ENCODE measurements around the gene RETREG1.

Gene RETREG1

DNA sequence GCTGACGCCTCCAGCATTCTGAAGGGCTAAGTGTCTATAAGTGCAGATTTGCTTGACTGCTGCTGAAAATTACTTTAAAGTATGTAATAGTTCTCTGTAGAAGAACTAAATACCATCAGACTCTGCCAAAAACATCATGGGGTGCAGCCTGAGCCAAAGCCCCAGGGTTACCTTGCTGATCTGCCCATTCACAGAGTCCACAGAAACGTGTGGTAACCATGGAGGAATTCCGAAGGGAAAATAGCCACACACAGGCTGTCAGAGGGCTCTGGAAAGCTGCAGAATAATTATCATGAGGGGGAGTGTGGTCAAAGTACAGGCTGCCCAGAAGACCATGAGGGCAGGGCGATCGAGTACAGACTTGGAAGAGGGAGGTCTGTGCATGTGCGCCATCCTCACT, 36.4 kb downstream of the RETREG1 start:
- DNase-seq (ENCODE audit: low spot score) = no peak

- no peak for DNase-seq (ENCODE audit: low spot score)
Measured at GRCh38 chr5:16579142-16579847, 37.5 kb downstream of the RETREG1 start.

DNA sequence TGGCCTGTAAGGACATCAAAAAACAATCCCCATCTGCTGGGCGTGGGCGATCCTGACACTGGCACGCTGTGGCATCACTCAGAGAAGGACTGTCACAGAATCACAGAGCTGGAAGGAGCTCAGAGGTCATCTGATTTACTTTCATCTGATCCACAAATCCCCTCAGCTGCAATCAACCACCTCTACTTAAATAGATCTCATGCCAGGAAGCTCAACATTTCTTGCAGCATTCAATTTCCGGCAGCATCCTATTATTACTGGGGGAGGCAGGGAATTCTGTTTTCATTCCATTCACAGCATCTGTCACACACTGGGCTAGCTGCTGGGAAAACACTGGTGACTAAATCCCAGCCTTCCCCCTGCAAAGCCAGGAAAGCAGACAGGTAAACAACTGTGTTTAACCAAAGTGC, 38.3 kb downstream of the RETREG1 start:
- DNase-seq (ENCODE audit: low spot score) = no peak

GRCh38 chr5:16577677-16578076, 39.1 kb downstream of the RETREG1 start:
- DNase-seq (ENCODE audit: low spot score) = no peak

GRCh38 chr5:16574789-16575721, 41.7 kb downstream of the RETREG1 start:
- DNase-seq (ENCODE audit: low spot score) = no peak

- DNase-seq (ENCODE audit: low spot score) = no peak
Measured at GRCh38 chr5:16573401-16573800, 43.4 kb downstream of the RETREG1 start.

GRCh38 chr5:16572289-16573015, 44.3 kb downstream of the RETREG1 start:
- DNase-seq (ENCODE audit: low spot score) = no peak

- no peak for DNase-seq (ENCODE audit: low spot score)
Measured at GRCh38 chr5:16571016-16571415, 45.8 kb downstream of the RETREG1 start.

GRCh38 chr5:16570121-16570815, 46.5 kb downstream of the RETREG1 start:
- no peak for DNase-seq (ENCODE audit: low spot score)

DNA sequence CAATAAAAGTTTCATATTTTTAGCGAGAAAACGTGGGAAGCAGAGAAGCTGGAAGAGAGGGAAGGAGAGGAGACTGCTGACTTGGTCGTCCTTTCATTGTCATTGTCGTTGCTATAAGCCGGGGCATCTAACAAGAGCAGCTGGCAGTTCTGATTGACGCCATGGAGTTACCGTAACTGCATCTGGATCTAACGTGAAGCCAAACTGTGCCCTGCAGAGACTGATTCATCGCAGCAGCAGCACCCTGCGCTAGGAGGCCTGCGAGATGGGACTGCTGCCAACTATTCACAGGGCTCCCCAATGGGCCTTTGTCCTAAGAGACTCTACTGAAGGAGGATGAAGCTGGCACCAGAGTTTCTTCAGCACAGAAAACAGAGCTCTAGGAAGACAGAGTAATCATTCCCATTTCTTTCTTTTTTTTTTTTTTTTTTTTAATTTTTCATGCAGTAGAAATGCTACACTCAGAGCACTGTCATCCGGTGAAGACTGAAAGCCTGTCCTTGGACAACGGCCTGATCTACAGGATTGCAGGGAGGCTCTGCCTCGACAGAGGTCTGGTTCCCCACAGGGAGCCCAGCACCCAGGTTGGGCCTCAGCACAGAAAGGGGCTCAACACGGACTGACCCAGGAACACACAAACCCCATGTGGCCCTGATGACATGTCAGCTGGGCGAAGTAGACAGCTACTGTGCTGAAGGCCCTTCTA, 47.8 kb downstream of the RETREG1 start:
- no peak for DNase-seq (ENCODE audit: low spot score)

GRCh38 chr5:16567365-16567764, 49.4 kb downstream of the RETREG1 start:
- DNase-seq (ENCODE audit: low spot score) = no peak

DNA sequence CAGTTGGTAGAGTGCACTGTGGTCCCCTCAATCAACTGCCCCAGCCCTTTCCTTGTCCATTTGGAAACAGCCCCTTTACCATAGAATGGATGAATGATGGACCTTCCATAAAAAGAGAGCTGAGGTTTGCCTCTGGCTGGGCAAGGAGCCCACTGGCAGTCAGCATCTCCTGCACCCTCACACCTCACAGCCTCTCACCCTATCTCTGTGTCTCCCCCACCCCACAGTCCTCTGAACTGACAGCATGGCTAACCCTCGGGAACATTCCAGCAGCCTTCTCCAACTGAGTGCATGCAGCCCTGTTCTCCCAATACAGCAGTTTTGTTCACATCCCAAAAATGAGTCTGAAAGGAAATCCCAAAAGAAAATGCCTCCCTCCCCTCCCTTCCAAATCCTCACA, 51.7 kb downstream of the RETREG1 start:
- DNase-seq (ENCODE audit: low spot score) = no peak

DNA sequence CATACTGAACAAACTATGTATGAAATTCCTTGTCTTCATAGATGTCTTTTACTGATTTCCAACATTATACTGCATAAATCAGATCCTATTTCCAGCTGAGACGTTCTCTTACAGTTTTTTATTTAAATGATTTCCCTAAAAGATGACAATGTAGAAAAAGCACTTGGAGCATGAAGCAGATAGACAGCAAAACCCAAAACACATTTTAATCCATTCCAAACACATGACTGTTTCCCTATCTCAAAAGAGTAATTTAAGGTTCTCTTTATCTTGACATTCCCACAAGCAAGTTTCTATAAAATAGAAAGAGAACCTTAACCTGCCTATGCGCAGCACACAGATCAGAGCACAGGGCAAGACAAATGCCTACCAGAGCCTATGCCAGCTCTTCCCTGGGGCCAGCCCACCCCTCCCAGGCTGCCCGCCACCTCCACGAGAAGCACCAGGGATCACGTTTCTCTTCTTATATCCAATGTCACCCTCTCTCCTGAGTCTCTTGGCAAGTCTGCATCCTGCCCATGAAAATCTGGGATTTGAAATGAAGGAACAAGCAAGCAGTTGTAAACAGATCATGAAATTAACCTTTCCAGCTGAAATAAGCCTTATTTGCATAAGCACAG, 52.4 kb downstream of the RETREG1 start:
- no peak for DNase-seq (ENCODE audit: low spot score)

GRCh38 chr5:16563686-16564085, 53.1 kb downstream of the RETREG1 start:
- no peak for DNase-seq (ENCODE audit: low spot score)

DNA sequence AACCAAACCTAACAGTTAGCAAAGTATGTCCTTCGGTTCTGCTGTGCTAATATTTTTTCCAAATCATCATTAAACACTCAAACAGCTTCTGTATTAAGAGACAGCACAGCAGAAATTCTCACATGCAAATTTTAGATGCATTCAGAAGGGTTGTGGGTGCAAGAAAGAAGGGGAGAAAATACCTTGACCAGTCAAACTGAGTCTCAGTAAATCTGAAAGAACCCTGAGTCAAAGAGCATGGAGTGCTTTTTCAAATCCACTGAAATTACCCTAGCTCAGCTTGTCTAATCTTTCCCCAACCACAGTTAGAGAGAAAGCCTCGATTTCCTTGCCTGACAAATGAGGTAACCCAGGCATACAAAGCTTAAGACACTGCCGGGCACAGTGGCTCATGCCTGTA, 55.1 kb downstream of the RETREG1 start:
- no peak for DNase-seq (ENCODE audit: low spot score)

DNA sequence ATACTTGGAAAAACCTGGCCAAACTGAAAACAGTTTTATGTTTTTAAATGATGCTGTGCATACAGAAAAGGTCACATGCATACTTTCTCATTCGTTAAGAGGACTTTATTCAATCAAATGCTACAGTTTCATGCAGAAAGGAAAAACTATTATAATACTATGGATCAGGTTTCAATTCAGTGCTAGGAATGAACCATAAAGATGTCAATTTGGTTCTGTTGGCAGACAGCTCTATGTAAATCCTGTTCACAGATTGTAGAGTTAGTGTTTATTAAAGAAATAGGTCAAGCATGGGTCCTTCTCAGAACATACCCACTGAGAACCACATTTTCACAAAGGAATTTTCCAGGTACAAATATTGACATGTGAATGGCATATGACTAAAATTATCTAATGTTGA, 57.1 kb downstream of the RETREG1 start:
- DNase-seq (ENCODE audit: low spot score) = no peak

- no peak for DNase-seq (ENCODE audit: low spot score)
Measured at GRCh38 chr5:16558984-16559629, 57.7 kb downstream of the RETREG1 start.

DNA sequence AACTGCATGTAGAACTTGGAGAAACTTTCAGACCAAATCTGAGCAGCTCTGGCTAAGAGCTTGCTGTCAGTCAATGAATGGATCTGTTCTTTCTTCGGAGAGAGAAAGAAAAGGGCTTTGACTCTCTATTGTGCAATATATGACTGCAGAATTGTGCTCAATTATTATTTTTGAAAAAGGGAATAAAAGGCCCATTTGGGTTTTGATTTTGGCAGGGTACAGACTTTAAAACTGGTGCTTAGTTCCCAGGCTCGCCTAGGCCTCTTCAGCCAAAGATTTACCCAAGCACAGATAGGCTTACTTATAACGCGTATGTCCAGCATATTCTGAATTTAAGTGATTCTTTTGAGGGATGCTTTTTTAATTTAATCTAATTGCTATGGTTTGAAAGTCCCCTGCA, 59.3 kb downstream of the RETREG1 start:
- DNase-seq (ENCODE audit: low spot score) = no peak

- DNase-seq (ENCODE audit: low spot score) = no peak
Measured at GRCh38 chr5:16554110-16554509, 62.7 kb downstream of the RETREG1 start.

DNA sequence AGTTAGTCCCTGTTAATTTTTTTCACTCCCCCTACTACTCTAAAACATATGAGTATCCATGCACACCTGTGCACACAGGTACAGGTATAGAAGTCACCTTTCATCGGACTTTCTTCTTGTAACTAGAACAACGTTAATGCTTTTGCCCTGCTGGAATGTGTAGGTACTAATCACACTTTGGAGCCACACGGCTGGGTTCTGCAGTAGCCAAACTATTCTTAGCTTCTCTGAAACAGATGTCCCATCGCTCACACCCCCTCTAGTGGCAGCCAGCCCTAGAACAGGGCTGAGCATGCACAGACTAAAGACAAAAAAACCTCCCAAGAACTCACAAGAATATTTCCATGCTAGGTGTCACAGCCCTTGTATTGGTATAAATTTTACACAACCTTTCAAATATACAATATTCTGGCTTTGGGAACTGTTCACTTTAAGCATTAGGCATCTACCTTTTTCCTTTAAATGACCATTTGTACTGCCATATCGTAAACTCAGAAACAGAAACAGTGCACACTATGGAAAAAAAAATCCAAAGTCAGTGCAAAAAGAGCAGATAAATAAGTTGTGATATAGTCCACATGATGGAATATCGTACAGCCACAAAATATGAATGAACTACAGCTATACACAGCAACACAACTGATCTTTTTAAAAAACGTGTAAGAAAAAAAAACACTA, 64.0 kb downstream of the RETREG1 start:
- DNase-seq (ENCODE audit: low spot score) = peak; percentile 67
